H1 (cell line): Measurements from ENCODE around the gene NOX5. TPM values are rescaled to one million over a fixed set of nuclear protein-coding genes. Genes with fewer than 3 reads are reported as not detected.

Experiments used
- CHD7 ChIP-seq: fragments of 300-600 bp; sonication (generic); IDR thresholded peaks from 2 replicates; pipeline ENCODE4 v1.7.1; 2012; ENCODE audit warnings: low read length, moderate library complexity, mild to moderate bottlenecking, inconsistent platforms; ENCODE audit not compliant: insufficient replicate concordance
- polyA plus RNA-seq, 7 experiments: library from polyadenylated mRNA; depleted of rRNA in 3 of 7; stranded (reverse) in 5 of 7; unstranded in 2 of 7; fragments of >200 nt in 5 of 7; fragments of 200-250 nt in 2 of 7; gene quantifications; 1 replicate in 5 of 7; 2 replicates in 1 of 7; 4 replicates in 1 of 7; pipeline versions ENCODE4 v1.2.1 to v1.2.3, GENCODE V29; 2011 to 2013; ENCODE audit warnings: missing spikeins in 2 of 7, mixed read lengths in 2 of 7
- total RNA-seq: library from RNA; stranded (reverse); fragmentation: NEBNext Ultra II Directional; extraction: Animal tissue kit (Norgen Biotek cat#: 25700); gene quantifications from 2 replicates; pipeline ENCODE4 v1.2.1, GENCODE V29; 2021

The NOX5 gene
- total and polyA plus RNA-seq, 2 of the 8 experiments (the other 6 are each of a cell fraction or from before 2014, with no cell fraction given) = under 0.01 TPM; not detected in 1

- no peak for TF ChIP-seq CHD7
Measured at GRCh38 chr15:69076756-69077155, 62.3 kb downstream of the NOX5 start (continued).
